ENCODE data around the gene TNIP2.
"Not testable (repeated sequence)": the region's sequence is repeated elsewhere in the genome, so short reads cannot be mapped to it uniquely, and the experiment has no call there.

The TNIP2 gene

GRCh38 chr4:2767705-2768074 lies 11.6 kb upstream of the TNIP2 start:
- no peak for DNase-seq

- DNase-seq: no peak
These were observed 11.0 kb upstream of the TNIP2 start for GRCh38 chr4:2767046-2767704.

- no peak for DNase-seq
These were observed 9.8 kb upstream of the TNIP2 start for GRCh38 chr4:2765832-2766526.

- no peak for DNase-seq
These were observed 7.4 kb upstream of the TNIP2 start for GRCh38 chr4:2763511-2763967.

- DNase-seq: not testable (repeated sequence)
These were observed 6.6 kb upstream of the TNIP2 start for GRCh38 chr4:2762486-2763370.

- no peak for DNase-seq
These were observed 5.9 kb upstream of the TNIP2 start for GRCh38 chr4:2762048-2762447.

GRCh38 chr4:2761035-2761923 lies 5.1 kb upstream of the TNIP2 start:
- DNase-seq: peak; percentile 5

- DNase-seq: no peak
These were observed 1.3 kb upstream of the TNIP2 start for GRCh38 chr4:2757426-2757825.

GRCh38 chr4:2756691-2757350 lies 685 bp upstream of the TNIP2 start:
- no peak for DNase-seq

- DNase-seq: no peak
These were observed 1.0 kb downstream of the TNIP2 start for GRCh38 chr4:2754848-2755819.

- DNase-seq: no peak
These were observed 2.7 kb downstream of the TNIP2 start for GRCh38 chr4:2753436-2753835.

- DNase-seq: no peak
These were observed 5.2 kb downstream of the TNIP2 start for GRCh38 chr4:2750719-2751605.

GRCh38 chr4:2746891-2747695 lies 9.0 kb downstream of the TNIP2 start:
- no peak for DNase-seq

GRCh38 chr4:2745981-2746806 lies 9.9 kb downstream of the TNIP2 start:
- no peak for DNase-seq

- DNase-seq: no peak
These were observed 10.6 kb downstream of the TNIP2 start for GRCh38 chr4:2745516-2745915.

- no peak for DNase-seq
These were observed 11.4 kb downstream of the TNIP2 start for GRCh38 chr4:2744576-2745270.

Data from DMS153 (cell line).